GM18858 (cell line): ENCODE data around the gene LRRC57.
"Not testable (repeated sequence)": the region's sequence is repeated elsewhere in the genome, so short reads cannot be mapped to it uniquely, and the experiment has no call there.

ENCODE experiments used
- ATAC-seq: cut with Tn5 transposase; IDR thresholded peaks from one replicate; pipeline ENCODE4 v1.9.1; 2021; ENCODE audit not compliant: unreplicated experiment

Gene LRRC57

DNA sequence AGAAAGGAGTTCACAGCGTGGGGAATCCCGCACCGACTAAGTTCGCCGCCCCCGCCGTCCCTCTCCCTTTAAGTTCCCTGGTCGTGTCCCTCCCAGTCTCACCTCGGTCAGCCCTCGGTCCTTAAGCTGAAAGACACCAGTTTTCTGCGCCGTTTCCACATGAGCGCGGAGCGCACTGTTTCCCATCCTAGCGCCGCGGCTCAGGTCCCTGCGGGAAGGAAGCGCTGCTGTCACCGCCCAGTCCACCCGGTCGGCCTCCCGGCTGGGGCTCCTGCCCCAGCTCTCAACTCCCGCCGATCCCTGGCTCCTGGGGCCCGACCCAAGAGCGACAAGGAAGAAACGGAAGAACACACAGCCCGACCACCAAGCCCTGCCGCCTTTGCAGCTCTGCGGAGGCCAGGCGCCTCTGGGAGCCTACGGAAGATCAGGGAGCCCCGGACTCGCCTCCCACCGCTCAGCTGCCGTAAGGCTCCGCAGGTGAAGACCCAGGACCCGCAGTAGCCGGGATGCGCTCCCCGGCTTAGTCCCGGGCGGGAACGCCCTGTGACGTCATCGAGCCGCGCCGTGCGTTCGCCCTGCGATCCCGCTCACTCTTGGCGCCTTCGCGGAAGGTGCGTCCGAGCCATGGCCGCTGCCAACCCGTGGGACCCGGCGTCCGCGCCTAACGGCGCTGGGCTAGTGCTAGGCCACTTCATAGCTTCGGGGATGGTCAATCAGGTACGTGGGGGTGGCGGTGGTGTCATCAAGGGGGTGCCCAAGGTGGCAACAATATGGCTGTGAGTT lies at the start of gene LRRC57, which contains the start of gene HAUS2:
TSS of gene LRRC57 (minus strand) at position 545 of the 783 bp plus-strand sequence. CDS start at position 186, 359 bp downstream.
TSS of gene HAUS2 (plus strand) at position 590 of the 783 bp plus-strand sequence. CDS start at position 625, 35 bp downstream.
- ATAC-seq: no peak

DNA sequence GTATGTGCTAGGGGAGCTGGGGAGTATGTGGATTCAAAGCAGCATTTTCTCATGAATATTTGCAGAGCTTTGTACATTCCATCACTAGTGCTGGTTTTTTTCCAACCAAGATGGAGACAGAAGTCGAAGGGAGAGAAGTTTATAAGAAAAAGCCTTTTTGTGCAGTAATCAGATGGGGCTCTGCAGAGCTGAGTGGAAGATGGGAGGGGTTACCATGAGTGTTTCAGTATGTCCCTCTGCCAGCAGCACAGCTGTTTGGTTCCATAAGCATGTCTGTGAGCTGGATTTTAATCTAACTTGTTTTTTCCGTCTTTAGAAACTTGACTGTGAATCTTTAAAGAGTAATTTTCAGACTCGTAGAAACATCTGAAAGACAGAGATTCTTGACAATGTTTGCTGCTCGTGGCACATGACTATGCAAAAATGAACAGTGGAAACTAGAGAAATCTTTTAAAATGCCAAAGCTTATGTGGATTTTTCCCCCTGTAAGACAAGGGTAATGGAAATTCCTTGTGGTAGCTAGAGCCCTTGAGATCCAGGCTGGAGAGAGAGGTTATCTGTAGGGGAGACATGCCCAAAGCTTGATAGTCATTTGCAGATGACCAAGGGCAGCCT lies 47.1 kb upstream of the LRRC57 start:
- ATAC-seq: no peak

DNA sequence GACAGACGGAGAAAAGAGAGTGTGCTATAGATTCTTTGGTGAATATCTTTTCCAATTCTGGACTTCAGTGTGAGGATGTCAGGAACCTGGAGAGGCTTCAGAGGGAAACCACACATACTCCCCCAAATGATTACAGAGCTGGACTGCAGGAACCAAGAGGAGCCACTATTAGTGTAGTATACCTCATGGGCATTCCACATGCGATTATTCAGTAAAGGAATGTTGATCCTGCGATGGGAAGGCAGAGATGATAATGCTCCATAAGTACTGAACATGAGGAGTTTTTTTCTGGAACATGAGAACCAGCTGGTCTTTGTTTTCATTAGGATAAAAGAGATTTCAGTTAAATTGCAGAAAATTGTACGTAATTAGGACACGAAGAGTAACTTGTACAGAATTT lies 45.5 kb upstream of the LRRC57 start:
- no peak for ATAC-seq

DNA sequence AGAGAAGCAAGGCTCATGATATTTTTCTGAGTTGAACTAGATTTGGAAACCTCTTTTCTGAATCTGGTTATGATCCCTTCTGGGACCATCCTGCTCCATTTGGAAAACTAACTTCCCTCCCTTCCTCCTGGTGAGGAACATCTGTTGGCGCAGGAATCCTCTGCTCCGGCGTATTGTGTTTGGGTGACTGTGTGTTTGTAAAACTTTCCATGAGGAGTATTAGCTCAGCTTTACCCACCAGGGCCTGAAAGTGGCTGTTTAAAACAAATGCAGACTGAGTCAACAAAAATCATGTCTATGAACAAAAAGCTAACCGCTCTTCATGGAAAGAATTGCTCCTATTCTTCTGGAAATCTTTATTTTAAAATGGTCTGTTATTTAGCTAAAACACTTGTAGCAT lies 44.5 kb upstream of the LRRC57 start:
- ATAC-seq: no peak

DNA sequence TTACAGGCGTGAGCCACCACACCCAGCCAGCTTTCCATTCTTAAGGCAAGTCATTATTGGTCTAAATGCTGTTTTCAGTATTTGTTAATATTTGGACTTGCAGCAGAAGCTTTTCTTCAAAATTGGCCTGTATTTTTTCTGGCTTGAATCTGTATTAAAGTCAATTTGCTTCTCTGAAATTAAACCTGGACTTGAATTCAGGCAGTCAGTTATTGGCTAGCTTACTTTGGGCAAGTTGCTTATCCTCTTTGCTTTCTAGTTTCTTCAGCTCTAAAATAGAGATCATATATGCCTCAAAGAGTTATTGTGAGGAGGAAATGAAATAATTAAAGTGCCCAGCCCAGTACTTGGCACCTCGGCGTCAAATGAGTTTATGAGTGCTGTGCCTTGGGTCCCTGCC lies 44.1 kb upstream of the LRRC57 start:
- ATAC-seq: no peak

DNA sequence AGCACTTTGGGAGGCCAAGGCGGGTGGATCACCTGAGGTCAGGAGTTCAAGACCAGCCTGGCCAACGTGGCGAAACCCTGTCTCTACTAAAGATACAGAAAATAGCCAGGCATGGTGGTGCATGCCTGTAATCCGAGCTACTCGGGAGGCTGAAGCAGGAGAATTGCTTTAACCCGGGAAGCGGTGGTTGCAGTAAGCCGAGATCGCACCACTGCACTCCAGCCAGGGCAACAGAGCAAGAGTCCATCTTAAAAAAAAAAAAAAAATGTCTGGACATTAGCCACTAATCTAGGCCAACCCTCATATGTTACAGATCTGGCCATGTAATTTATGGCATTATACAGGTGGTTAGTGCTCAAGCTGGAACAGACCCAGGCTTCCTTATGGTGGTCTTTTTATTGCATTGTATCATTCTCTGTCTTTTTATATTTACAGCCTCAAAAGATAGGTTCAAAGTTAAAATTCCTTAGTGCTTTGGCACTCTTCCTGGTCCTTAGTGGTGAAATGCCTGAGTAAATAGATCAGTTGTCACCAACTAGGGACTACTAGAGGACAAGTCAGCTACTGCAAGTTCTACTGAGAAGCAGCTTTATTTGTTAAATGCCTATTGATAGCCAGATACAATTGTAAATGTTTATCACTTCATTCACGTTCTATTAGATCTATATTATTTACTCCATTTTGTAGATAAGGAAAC lies 42.8 kb upstream of the LRRC57 start:
- ATAC-seq: no peak

DNA sequence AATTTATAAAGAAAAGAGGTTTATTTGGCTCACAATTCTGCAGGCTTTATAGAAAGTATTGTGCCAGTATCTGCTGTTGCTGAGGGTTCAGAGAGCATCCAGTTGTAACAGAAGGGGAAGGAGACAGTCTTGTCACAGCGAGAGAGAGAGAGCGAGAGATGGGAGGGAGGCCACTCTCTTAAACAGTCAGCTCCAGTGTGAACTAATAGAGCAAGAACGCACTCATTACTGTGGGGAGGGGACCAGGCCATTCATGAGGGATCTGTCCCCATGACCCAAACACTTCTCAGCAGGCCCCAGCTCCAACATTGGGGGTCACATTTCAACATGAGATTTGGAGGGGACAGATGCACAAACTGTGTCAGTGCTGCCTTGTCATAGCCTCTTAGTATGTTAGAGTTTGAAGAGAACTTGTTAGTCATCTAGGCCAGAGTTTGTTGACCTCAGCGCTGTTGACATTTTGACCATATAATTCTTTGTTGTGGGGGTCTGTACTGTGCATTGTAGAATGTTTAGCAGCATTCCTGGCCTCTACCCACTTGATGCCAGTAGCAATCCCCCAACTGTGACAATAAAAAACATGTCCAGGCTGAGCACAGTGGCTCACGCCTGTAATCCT lies 42.1 kb upstream of the LRRC57 start:
- ATAC-seq: no peak

DNA sequence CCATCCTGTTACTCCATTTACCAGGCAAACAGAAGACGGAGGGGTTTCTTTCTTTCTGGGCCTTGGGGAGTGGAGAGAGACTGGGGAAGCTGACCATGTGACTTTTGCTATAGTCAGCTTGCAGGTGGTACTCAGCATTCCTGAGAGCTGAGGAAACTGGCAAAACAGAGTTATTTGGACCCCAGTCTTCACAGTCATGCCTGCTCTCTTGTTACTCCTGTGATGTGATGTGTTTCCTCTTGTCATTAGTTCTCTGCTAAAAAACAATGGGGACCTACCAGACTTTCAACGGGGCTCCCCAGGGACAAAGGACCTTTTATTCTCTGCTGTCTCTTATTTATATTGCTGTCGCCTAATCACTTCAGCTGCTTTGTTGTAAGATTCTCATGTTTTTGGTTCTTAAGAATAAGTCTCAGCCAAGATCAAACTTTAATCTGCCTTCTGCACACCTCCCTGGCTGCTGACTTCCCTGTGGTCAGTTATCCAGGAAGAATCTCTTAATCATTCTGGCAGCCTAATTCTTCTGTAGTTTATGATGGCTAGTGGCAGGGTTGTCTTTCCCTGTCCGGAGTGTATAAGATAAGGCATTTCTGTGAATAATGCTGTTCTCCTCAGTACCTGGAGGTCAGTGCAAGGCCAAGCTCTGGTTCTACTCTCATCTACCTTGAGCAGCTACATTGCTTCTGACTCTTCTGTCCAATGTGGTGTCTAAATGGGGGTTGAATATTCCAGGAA lies 35.6 kb upstream of the LRRC57 start:
- ATAC-seq: no peak

DNA sequence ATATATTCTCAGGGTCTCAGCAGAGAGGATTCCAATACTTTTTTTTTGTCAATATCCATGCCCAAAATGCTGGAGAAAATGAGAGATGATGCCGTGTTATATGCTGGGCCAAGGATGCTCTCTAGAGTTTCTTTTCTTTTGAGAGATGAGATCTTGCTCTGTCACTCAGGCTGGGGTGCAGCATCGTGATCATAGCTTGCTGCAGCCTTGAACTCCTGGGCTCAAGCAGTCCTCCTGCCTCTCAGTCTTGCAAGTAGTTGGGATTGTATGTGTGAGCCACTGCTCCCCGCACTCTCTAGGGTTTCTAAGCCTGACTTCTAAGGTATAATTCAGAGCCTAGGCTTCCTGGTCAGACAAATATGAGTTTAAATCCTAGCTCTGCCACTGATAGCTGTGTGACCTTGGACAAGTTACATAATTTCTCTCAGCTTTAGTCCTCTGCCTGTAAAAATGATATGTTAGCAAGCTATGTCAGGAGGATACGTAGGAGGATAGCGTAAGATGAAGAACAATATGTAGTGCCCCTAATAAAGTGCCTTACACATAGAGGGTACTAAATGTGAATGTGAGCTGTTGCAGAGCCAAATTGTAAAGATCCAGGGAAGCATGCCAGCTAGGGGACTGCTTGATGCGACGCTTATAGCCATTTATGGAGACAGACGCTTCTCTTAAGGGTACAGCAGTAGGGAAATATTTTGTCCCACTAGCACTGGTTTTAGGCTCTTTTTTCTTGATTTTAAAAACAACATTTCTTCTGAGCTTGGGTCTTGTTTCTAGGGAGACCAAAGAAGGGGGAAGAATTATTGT lies 34.2 kb upstream of the LRRC57 start:
- ATAC-seq: no peak

DNA sequence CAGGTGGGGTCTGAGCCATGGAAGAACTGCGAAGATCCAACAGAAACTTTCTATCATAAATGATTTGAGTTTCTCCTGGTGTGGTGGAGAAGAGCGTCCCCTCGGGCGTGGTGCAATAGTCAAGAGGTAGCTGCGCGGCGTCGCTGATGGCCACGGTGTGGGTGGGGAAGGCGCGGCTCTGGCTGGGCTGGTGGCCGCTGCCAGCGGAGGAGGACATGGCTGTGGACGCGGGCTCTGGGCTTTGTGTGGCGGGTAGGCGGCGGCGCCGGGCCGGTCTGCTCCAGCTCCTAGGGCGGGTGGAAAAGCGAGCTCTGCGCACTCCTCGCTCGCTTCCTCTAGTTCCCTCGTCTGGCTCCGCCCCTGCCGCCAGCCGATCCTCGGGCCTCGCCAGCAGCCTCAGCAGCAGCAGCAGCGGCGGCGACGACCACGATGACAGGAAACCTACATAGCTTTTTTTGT lies 32.7 kb upstream of the LRRC57 start:
- ATAC-seq: no peak

DNA sequence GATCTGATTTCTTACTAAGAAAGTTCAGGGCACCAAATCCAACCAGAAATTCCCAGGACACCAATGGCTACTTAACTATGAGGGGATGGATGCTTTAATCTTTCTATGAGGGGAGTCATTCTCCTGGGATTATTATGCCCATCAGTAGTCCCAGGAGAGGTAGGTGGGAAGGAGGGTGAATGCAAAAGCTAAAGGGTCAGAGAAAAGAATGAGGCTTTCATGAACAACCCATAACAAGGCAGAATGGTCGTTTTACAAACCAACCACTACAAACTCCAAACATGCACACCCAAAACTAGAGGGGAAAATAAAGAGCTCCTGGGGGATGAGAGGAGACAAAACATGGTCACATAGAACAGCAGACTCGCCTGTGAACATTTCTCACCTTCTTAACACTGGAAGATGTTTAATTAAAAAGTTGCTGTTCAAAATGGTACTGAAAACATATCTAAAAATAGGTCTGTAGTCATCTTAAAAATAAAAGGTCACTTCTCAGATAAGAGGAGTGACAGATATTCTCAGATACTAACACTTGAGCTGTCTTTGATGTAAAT lies 30.5 kb upstream of the LRRC57 start:
- ATAC-seq: no peak

DNA sequence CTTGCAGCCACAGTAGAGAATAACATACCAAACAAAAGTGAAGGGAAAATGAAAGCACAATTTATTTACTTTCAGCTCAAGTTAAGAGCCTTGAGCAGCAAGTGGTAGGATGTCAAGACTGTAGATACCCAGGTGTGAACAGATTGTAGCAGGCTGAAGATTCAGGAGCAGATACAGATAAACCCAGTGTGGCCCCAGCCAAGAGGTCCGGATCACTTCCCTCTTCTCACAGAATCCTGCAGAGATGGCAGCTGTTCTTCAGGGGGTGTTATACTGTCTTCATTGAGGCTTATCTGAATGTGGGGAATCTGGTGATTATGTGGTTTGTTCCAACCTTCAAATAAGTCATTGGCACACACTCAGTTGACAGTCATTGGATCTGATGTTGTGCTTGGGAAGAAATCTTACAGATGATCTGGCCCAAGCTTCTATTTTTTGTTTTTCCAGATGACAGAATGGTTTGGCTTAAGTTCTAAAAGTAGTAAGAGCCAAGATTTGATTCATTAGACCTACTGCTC lies 29.0 kb upstream of the LRRC57 start:
- no peak for ATAC-seq

DNA sequence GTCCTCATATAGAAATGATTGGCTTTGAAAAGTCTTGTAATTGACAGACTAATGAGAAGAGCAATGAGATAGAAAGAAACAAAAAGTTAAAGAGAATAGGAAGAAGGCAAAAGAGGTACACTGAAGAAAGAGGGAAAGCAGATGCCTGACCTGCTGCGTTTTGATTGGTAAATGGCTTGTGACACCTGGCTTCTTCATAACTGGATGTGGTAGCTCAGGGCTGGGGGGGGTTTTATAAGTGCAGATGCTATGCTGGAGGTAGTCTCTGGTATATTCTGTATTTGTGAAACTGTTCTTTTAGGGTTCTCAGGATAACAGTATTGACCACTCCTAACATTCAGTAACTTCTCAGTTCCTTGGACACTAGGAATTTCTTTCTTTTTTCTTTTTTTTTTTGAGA lies 28.2 kb upstream of the LRRC57 start:
- no peak for ATAC-seq

DNA sequence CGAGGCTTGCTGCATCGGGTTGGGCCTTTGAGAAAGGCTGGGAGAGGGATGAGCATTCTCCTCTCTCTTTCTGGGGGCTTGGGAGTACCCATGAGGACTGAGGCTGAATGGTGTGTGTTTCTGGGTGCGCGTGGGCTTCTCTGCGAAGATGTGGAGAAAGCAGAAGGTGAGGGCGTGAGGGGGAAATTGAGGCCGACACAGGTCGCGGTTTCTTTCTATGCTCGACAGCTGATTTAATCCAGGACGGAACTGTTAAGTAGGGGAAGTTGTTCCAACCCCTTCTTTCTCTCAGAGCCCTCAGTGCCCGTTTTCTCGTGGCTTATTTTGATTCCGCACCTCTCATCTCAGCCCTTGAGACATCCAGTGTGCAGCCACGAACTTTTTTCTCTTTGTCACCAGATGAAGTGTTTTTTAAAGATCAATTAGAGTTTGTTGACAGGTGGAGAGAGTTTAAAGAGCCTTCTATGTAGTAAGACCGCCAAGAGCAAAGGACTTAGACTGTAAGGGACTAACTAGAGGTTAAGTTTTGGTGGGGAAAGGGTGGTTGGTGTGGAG lies 27.5 kb upstream of the LRRC57 start:
- no peak for ATAC-seq

DNA sequence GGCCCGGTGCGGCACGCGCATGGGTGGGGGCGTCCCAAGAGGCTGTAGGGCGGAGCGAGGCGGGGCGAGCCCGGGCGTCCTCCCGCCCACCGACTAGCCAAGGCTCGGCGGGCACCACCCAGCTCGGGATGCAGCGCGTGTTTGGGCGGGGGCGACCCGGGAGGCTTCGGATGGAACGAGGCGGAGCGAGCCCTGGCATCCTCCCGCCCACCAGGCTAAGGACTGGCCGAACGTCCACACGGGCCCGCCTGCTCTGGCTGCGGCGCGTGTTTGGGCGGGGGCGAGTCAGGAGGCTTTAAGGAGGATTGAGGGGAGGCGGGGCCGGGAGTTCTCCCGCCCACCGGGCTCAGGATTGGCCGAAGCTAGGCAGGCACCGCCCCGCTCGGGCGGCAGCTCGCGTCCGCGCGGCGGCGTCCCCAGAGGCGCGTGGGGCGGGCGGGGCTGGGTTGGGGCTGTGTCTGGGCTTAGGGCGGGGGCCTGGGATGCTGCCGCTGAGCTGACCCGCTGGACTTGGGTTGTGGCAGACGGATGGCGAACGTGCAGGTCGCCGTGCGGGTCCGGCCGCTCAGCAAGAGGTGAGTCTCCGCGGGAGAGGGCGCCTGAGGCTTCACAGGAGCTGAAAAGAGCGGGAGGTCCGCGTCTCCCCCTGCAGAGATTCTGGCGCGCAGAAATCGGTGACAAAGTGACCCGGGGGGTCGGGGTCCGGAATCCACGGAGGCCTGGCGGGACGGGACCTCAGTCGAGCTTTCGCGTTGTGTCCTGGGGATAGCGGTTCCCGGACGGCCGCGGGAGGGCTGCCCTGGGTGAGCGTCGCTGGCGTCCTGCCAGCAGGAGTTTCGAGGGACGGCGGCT lies 26.8 kb upstream of the LRRC57 start, which contains the start of gene STARD9:
TSS of gene STARD9 (plus strand) at position 419 of the 852 bp plus-strand sequence. CDS start at position 529, 110 bp downstream.
- ATAC-seq: peak; percentile 83

DNA sequence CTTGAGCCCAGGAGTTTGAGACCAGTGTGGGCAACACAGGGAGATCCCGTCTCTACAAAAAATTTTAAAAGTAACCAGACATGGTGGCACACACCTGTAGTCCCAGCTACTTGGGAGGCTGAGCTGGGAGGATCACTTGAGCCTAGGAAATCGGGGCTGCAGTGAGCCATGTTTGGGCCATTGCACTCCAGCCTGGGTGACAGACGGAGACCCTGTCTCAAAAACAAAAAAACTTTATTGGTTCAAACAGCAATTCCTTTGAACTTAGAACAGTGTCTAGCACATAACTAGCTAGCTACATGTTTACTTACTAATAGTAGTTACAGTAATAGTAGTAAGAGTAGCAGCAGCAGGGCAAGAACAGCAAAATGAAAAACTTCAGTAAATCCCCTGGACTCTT lies 10.1 kb upstream of the LRRC57 start:
- no peak for ATAC-seq

DNA sequence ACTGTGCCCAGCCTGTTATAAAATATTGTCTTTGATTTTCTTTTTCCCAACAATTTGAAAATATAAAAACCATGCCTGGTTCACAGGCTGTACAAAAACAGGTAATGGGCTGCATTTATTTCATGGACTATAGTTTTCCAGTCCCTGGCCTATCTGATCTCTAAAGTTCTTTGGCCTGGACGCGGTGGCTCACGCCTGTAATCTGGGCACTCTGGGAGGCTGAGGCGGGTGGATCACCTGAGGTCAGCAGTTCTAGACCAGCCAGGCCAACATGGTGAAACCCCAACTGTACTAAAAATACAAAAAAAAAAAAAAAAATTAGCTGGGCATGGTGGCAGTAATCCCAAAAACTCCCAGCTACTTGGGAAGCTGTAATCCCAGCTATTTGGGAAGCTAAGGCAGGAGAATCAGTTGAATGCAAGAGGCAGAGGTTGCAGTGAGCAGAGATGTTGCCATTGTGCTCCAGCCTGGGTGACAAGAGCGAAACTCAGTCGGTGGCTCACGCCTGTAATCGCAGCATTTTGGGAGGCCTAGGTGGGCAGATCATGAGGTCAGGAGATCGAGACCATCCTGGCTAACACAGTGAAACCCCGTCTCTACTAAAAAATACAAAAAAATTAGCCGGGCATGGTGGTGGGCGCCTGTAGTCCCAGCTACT lies 8.1 kb upstream of the LRRC57 start:
- ATAC-seq: not testable (repeated sequence)
